Measurements from ENCODE around the gene KCNK10. TPM values are rescaled to one million over a fixed set of nuclear protein-coding genes. Genes with fewer than 3 reads are reported as not detected.

Gene KCNK10
- total RNA-seq, 1 experiment from 2014 or later, result 0.96 TPM

- ATAC-seq (no peak), DNase-seq (ENCODE audit: low spot score) (no peak)
- H3K9me3 Mint-ChIP-seq, result peaks cover 13% of the 10 kb centered on the region
- TF ChIP-seq JAZF1 (CRISPR knock-in tag; IDR thresholded peaks at IDR 0.05) (no peak), PRDM15 (CRISPR knock-in tag; IDR thresholded peaks at IDR 0.05) (no peak), CREM (CRISPR knock-in tag; IDR thresholded peaks at IDR 0.05) (no peak), ERG (CRISPR knock-in tag; IDR thresholded peaks at IDR 0.05) (no peak), ZNF317 (CRISPR knock-in tag; IDR thresholded peaks at IDR 0.05; ENCODE audit: borderline replicate concordance, low read depth) (no peak), E2F5 (CRISPR knock-in tag; IDR thresholded peaks at IDR 0.05) (no peak), ZNF232 (CRISPR knock-in tag; IDR thresholded peaks at IDR 0.05) (no peak), E2F4 (CRISPR knock-in tag; IDR thresholded peaks at IDR 0.05; ENCODE audit: borderline replicate concordance, low read depth) (no peak), TCF7 (CRISPR knock-in tag; IDR thresholded peaks at IDR 0.05; ENCODE audit: low read depth) (no peak), USF2 (CRISPR knock-in tag; IDR thresholded peaks at IDR 0.05) (no peak), SMAD3 (CRISPR knock-in tag; IDR thresholded peaks at IDR 0.05; ENCODE audit: borderline replicate concordance) (no peak), ARID4B (CRISPR knock-in tag; IDR thresholded peaks at IDR 0.05; ENCODE audit: borderline replicate concordance) (no peak)
- ChIA-PET POLR2A (no interaction called here), CTCF (interaction anchor here (0.5 to 4.6 kb wide), 2 partner anchors 43 to 293 kb away, joined by 4 to 35 read pairs; no protein-coding TSS in a partner anchor)
- no peaks in the 10 kb centered on the region; the same call in 1 of the 2 replicates for H3K27me3 Mint-ChIP-seq (ENCODE audit: low read depth)
- no peak overlapping the region for H3K27ac Mint-ChIP-seq
- no peaks in the 10 kb centered on the region for H3K36me3 Mint-ChIP-seq
- H3K4me3 Mint-ChIP-seq, result no peak overlapping the region
- H3K4me1 Mint-ChIP-seq, result peaks cover 7% of the 10 kb centered on the region
These were observed 90.3 kb downstream of the KCNK10 start for GRCh38 chr14:88232771-88233170.
